GM19193 (cell line): ENCODE results near the gene CPLX1.

Source experiments
- POLR2A ChIP-seq: IDR thresholded peaks from 4 replicates; pipeline ENCODE4 v1.6.1; 2011; ENCODE audit not compliant: insufficient read depth, insufficient read length; ENCODE audit errors: extremely low read depth

Gene CPLX1

DNA sequence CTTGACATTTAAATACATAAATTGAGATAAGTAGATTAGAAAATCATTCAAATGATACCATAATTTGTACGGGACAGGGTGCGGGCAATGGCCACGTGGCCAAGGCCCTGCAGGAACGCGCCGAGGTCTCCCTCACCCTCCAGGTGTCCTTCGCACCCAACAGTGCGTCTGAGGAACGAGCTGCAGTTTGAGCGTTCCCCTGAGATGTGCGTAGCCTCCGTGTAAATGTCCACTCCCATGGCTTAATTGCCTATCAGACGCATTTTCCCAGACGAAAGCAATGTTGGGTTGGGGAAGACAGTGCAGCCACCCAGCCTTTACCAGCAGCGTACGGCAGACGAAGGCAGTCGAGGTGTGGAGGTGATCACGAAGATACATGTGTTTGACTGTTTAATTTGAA is 56.4 kb downstream of the CPLX1 start:
- peak; percentile 27 for TF ChIP-seq POLR2A

DNA sequence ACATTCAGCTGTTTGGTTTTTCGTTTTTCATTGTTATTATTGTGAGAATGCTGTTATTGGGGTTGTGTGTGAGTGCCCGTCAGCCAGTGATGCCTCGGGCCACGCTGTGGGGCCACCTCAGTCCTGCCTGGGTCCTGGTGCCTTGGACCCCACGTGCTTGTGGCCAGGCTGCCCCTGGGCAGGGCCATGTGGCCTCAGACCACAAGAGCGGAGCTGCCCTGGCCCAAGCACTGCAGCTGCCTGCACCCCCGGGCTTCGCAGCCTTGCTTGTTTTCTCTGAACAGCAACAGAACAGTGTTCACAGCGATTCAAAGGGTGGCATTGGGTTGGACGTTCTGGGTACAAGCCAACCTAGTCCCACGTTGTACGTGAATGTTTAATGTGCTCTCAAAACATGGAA is 56.9 kb downstream of the CPLX1 start:
- no peak for TF ChIP-seq POLR2A

DNA sequence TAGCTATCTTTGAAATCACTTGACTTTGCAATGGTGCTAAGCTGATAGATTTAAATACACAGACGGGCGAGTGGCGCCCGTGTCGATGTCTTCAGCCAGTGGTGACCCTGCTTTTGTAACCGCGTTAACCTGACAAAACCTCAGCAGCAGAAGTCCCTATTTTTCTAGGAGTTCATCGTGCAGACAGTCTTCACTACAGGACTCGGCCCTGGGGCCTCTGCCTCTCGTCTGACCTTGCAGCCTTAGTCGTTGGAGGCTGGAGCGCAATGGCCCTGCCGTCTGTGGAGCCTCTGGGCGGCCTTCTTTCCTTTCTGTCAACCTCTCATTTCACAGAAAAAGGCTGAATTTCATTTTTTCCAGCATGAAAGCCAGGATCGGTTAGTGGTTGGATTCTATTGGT is 57.9 kb downstream of the CPLX1 start:
- TF ChIP-seq POLR2A, result no peak

DNA sequence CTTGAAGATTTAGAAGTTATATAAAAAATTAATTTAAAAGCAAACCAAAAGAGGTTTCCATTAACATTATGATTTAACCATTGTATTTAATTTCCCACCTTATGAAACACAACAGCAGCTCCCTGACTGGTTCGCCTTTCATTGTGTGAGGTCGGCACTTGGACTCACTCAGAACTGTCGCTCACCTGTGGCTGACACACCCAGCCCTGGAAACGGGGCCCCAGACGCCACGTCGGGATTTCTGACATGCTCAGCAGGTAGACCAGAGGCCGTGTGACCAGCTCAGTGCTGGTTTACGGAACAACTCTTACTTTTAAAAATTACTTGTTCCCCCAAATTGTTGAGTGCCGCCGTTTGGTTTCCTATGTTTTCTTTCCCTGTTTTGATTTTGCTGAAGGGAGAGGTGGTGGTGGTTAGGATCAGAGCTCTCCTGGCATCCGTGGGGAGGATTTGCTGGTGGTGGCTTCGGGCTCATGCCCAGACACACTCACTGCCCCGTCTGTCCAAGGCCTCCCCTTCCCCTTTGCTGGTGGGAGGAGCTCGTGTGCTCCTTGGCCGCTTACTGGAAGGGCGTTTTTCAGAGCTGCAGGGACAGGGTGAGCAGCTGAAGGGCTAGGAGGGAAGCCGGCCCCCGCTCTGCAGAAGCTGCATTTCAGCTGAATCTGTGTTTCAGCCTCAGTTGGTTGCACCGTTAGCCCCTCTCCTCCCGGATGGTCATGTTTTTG is 59.2 kb downstream of the CPLX1 start:
- no peak for TF ChIP-seq POLR2A

DNA sequence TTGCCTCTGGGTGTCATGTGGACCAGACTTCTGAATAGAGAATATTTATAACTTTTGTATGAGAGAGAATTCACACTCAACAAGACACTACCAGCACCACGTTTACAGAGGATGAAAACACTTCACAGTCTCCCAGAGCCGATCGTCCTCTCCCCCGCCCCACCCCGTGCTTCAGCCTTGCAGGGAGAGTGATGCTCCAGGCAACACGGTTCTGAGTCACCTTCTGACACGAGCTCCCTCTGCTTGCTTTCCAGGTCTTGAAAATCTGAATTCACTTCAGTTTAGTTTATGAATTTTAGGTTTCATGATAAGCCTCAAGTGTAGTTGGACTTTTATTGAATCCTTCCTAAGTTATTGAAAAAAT is 59.8 kb downstream of the CPLX1 start:
- TF ChIP-seq POLR2A, result no peak

DNA sequence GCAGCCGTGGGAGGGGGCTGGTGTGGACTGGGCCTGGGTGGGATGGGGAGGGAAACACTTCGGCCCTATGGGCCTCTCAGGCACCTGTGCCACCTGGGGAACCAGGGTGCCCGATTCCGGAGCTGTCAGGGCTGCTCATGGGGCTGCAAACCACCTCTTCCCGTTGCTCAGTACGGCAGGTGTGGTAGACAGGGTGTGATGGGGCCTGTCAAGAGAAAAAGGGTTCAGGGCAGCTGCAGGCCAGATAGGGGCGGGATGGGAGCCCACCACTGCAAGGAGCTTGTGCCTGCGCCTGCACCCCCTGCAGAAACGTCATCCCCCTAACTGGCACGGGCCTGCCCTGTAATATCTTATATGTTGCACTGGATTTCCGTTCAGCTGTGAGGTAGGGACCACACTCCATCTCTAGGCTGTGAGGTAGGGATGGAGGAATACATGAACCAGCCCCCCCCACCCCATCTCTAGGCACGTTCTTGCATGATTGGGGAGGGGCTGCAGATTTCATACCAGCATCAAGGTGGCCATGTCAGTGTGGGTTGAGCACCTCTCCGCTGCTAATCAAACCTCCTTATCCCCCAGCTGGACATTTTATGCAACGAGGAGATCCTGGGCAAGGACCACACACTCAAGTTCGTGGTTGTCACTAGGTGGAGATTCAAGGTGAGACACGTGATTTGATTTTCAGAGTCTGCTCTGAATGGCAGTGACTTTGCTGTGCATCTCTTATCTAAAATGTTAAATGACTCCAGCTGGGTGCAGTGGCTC is 61.3 kb downstream of the CPLX1 start:
- TF ChIP-seq POLR2A, result no peak

DNA sequence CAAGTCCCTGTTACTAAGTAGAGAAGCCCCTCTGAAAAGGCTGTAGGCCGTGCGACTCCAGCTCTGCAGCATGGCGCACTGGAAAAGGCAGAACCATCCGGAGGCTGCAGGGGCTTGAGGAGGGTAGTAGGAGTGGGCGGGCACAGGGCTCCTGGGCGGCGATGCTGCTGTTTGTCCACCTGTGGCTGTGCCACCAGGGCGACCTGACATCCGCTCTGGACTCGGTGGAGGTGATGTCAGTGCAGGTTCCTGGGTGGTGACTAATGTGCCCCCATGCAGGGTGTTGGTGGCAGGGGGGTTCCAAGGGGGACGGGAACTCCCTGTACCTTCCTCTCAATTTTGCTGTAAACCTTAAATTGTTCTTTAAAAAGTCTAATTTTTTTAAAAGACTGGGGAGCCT is 62.0 kb downstream of the CPLX1 start:
- no peak for TF ChIP-seq POLR2A

DNA sequence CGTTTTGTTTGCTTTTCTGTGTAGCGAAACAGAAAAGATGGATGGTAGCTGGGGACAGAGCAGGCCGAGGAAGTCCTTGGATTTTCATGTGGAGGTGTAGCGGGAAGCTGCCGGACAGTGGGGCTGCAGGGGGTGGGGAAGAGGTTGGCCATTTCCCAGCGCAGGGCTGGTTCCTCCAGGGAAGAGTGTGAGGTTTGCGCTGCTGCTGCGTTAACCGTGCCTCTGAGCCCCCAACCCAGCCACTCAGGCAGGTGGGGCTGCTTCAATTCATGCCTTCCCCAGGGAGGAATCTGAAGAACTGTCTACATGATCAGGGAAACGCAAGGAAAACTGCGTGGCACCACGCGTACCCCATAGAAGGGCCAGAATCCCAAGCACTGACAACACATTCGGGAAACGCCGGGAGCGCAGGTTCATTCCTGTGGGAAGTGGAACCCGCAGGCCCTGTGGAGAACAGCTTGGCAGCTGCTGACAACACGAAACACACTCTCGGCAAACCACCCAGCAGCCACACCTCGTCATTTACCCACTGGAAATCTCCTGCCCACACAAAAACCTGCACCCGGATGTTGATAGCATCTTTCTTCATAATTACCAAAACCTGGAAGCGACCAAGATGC is 62.6 kb downstream of the CPLX1 start:
- no peak for TF ChIP-seq POLR2A

DNA sequence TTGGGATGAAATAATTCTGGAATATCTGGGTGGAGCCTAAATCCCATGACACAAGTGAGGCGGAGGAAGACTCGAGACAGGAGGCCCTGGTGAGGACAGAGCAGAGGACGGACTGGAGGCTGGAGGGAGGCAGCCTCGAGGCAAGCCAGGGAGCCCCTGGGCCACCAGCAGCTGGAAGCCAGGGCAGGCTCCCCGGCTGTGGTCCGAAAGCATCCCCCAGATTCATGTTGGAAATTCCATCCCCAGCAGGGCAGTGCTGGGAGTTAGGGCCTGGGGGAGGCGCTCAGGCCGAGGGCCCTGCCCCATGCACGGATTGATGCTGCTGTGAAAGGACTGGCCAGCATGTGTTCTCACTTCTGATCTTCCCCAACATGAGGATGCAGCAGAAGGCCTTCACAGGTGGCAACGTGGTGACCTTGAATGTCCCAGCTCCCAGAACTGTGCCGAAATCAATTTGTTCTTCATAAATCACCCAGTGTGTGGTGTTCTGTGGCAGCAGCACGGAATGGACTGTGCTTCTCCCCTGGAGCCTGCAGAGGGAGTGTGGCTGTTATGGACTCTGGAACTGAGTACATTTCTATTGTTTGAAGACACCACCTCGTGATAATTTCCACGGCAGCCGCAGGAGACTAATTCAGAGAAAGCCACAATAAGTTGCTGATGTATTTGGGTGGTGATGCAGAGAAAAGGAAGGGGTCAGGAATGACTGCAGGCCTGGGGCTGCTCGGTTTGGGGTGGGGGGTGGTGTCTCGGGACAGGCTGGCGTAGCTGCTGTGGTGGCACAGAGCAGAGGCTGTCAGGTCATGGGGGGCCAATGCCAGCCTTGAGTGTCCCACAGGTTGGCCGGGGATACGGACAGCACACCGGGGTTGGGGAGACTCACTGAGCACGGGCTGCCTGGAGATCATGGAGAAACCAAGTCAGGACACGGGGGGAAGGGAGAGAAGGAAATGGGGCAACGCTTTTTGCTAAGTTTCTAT is 63.4 kb downstream of the CPLX1 start:
- no peak for TF ChIP-seq POLR2A

DNA sequence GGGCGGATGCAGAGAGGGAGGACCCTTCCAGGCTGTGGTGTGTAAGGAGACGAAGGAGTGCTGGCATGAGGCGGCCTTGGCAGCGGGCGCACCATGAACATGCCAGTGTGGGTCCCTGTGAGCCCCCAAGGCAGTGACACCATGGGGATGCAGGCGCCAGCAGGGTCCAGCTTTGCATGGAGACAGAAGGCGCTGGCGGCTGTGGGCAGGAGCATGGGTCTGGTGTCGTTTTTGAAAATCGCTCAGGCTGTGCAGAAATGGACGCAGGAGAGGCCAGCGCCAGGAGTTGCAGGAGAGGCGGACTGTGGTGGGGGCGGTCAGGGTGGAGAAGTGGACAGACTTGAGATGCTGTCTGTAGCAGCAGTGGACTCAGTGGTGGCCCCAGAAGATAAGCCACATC is 64.2 kb downstream of the CPLX1 start:
- TF ChIP-seq POLR2A, result no peak

DNA sequence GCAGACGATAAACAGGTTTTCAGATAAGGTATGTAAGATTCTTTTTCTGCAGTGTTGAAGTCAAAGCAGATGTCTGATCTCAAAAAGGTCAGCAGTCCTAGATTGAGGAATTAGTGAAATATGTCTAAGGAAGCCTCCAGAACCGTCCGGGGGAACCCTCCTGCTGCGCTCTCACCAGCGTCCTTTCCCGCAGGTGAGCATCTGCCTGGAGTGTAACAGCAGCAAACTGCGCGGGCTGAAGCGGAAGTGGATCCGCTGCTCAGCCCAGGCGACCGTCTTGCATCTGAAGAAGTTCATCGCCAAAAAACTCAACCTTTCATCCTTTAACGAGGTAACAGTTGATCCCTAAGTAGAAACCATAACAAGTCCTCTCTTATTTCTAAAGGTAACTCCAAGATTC is 64.8 kb downstream of the CPLX1 start:
- TF ChIP-seq POLR2A, result no peak

DNA sequence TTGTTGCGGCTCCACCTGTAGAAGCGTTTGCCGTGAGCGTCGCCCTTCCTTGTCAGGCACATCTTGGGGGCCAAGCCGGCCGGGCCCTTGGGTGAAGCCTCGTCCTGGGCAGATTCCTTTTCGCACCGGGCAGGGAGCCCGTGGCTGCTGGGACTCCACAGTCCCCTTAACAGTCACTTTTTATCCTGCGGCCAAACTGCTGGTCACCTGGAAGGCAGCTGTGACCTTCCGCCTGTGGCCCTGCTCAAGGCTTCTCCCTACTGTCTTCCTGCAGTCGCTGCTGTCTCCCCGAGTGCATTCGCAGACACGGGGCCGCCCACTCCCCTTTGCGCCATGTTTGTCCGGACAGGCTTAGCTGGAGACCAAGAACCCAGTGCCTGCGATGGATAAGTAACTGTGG is 65.3 kb downstream of the CPLX1 start:
- no peak for TF ChIP-seq POLR2A

DNA sequence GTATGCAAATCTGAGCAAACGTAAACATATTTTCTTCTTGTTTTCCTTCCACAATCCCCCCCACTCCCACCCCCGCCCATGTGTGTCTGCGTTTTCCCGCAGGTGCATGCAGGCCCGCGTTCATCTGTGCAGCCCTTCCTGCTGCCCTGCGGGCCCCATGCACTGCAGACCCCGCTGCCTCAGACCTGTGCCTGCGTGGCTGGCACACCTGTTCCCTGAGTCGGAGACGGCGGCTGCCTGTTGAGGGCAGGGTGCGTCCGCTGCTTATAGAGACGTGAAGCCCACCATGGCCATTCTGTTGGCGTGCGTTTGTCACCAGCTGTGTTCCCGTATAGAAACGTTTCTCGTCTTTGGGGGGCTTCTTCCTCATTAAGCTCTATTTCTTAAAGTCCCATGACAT is 68.8 kb downstream of the CPLX1 start:
- no peak for TF ChIP-seq POLR2A

DNA sequence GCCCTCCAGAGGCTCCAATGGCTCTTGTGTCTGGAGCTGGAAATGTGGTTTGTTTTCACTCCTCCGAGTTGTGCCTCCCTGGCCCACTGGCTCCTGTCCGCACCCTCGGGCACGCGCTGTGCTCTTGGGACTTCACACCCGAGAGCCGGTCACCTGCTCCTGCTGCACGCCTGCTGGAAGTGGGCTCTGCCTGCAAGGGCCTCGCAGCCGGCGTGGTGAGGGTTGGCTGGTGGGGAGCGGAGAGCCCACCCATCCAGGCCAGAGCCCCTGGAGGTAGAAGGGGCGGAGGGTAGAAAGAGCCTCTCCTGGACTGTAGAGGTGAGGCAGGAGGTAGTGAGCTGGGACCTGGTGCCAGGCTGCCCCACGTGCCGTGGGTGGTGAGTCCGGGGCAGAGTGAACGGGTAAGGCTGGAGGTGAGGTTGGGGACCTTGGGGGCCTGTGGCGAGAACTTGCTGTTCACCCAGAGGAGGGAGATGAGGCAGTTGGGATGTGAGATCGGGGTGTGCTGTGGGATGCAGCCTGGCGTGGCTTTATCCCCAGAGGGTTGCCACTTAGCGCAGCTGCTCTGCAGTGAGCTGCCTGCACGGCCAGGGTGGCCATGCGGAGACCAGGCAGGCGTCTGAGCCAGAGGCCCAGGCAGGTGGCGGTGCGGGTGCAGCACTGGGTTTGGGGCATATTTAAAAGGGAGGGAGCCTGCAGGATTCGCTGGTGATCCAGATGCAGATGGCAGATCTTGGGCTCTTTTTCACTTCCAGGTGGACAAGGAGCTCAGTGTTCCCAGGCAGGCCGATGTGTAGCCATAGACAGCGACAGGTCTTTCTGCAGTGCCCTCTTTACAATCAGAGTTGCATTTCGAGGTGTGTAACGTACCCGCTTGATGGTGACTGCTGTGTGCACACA is 71.5 kb downstream of the CPLX1 start:
- TF ChIP-seq POLR2A, result no peak
